DMS53 treated with DMSO at 0.1 percent for 48 hours (cell line): ENCODE results near the gene HBM.
"Not testable (repeated sequence)": the region's sequence is repeated elsewhere in the genome, so short reads cannot be mapped to it uniquely, and the experiment has no call there.

Source experiments
- DNase-seq: peaks from one replicate; lab custom pipeline; 2025; ENCODE audit not compliant: unreplicated experiment; lab: John Stamatoyannopoulos, UW

HBM gene, protein sequence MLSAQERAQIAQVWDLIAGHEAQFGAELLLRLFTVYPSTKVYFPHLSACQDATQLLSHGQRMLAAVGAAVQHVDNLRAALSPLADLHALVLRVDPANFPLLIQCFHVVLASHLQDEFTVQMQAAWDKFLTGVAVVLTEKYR

DNA sequence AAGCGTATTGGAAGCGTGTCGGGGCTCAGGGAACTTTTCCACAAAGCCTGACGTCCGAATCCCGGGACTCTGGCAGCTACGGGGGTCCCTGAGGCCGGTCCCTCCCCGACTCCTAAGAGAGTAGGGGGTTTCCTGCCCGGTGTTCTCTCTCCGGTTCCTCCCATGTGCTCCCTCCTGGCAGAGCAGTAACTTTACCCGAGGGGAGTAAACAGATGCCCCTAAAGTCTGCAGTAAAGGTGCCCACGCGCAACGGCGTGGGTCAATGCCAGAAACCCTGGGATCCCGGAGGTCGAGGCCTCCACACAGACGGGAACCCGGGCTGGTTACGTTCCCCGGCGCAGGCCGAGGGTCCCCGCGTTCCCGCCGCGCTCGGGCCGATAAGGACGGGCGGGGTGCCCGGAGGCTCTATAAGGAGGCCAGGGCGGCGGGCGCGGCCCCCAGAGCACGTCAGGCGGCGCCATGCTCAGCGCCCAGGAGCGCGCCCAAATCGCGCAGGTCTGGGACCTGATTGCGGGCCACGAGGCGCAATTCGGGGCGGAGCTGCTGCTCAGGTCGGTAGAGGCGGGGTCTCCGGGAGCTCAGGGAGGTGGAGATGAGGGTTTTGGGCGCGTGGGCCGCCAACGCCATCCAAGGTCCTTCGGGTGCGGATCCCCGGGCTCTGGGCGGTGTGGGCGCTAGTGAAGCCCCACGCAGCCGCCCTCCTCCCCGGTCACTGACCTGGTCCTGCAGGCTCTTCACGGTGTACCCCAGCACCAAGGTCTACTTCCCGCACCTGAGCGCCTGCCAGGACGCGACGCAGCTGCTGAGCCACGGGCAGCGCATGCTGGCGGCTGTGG, at the start of gene HBM:
TSS of gene HBM (plus strand) at position 440 of the 836 bp plus-strand sequence. CDS start at position 460, 20 bp downstream.
- no peak for DNase-seq

DNA sequence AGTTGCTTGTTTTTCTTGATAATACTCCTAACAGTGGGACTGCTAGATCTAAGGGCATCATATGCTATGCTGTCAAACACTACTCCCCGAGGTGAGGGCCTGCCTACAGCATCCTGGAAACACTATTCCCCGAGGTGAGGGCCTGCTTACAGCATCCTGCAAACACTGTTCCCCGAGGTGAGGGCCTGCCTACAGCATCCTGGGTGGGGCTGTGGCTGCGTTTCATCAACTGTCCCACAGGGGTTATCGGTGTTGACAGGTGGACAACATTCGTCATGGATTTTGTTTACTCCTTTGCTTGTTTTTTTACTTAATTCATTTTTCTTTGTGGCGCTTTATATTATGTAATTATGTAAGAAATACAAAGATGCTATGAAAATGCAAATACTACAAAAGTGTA, 49.8 kb upstream of the HBM start:
- no peak for DNase-seq

DNA sequence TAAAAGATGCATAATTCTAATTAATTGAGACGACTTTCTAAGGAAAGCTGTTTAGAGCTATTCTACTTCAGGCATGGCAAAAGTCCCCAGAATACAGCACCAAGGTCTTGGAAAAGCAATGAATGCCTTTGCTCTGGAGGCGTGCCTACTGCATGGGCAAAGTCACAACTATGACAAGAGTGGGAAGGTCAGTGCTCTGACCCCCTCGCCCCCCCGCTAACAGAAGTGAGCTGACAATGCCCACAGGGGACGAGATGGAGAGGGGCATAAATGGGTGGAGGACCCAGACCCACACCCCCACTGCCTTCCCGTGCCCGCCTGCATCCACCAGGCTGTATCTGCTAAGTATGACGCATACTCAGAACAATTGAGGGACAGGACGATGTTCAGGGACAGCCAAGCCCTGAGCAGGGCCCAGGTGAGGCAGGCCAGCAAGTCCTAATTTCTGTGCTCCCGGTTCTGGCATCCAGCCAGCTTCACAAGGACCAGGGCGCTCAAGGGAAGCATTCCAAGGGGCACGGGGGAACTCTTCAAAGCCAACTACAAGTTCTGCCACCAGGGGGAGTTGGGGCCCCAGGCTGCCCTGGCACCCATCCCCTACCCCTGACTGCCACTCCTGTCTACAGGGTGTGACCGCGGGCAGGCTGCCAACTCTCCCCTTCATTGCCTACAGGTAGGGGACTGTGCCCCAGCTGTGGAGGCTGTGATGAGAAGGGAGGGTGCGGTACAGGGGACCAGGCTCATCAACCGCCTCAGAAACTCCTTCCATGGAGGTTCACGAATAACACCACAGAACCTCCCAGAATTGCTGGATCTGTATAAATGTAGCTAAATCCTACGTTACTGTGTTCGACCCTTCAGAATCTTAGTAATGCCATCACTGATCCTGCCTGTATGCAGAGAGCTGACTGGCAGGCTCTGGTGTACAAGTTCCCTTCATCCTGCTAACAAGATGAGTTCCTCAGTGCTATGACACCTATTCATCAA, 48.1 kb upstream of the HBM start:
- DNase-seq: no peak

DNA sequence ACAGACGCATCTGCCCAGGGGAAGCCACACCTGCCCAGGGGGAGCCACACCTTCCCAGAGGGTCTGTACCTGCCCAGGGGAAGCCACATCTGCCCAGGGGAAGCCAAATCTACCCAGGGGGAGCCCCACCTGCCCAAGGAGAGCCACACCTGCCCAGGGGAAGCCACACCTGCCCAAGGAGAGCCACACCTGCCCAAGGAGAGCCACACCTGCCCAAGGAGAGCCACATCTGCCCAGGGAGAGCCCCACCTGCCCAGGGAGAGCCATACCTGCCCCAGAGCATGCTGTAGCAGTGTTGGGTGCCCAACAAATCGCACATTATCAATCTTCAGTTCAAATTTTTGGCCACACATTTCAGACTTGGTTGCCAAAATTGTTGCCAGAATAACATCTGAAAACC, 46.9 kb upstream of the HBM start:
- DNase-seq: no peak

DNA sequence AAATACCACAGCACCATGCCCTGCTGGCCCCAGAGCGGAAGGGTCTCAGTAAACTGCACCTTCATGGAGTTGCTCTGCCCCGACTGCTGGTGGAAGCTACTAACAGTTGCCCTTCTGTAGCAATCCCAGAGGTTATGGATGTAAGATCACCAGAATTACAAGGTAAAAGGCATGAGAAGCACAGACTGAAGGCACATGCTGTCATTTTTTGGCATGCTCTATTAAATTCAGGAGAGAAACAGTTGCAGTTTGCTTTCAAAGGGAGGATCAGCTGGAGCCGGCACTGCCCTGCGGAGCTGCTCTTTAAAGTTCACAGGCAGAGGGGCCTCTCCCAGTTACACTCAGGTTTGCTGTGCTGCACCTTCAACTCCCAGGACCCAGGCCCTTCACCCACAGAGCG, 46.5 kb upstream of the HBM start:
- no peak for DNase-seq

DNA sequence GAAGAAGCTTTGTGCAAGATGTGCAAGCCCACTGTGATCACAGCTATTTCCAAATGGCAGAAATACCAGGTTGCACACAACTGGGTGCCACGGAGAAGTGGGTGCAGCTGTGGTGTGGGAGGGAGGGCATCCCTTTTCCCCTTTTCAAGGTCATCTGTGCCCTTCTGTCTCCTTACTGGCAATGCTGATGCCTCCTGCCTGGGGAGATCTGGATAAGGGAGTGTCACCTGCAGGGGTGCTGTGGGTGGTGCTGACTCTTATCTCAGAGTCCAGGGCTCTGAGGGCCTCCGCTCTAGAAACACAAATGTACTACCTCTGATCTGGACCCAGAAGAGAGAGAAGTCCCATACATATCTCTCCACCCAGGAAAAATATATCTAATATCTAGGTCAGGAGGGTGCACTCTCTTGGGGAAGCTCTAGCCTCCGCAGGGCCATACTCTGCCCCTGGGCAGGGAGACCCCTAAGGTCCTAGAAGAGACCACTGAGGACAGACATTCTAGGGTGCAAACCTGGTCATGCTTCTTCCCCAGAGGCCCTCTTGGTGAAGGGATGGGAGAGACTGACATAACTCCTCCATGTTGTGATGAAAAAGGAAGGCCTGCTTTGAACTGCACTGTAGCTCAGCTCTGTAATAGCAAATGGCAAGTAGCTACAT, 45.8 kb upstream of the HBM start:
- DNase-seq: no peak

DNA sequence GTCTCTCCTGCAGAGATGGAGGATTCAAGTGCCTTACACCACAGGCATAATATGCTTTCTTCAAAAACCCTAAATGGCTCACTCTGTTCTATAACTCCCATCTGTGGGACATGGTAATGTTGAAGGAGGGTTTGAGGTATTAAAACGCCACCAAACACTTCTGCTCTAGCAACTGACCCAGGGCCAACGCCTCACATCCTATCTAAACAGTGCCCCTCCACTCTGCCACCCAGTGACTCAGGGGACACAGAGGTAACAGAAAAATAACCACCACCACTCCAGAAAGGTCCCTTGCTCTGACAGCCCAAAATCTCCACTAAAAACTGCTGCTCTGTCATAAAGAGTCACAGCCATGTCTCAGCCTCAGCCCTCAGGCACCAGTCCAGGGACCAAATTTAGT, 45.0 kb upstream of the HBM start:
- no peak for DNase-seq

DNA sequence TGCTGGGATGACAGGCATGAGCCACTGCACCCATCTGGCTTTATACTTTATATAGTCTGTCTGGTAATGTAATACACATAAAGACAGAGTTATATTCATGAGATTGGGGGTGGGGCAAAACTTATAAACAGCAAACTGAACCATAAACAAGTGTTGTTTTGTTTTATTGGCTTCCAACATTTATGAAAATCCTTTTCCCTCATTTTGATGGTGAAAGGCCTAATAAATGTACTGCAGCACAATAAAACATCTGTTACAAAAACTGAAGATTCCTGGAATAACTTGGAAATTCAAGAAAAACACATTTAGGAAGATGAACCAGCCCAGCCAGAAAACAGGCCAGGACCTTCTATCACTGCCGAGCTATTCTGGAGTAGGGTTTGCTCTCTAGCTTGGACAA, 43.4 kb upstream of the HBM start:
- DNase-seq: no peak

DNA sequence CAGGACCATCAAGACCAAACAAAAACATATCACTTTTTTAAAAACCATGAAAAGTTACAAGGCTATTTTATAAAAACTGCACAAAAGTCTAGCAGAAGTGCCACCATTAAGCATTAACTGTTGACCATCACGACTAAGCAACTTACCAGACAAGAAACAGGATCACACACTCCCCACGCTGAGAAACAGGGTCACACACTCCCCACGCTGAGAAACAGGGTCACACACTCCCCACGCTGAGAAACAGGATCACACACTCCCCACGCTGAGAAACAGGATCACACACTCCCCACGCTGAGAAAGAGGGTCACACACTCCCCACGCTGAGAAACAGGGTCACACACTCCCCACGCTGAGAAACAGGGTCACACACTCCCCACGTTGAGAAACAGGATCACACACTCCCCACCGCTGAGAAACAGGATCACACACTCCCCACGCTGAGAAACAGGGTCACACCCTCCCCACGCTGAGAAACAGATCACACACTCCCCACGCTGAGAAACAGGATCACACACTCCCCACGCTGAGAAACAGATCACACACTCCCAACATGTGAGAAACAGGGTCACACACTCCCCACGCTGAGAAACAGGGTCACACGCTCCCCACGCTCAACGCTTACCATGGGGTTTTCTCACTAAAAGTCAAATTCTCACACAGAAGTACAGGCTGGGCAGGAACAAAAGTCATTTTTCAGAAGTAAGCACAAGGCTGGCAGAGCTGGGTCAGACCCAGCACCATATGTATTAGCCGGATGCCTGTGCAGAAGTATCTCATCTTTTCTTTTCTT, 42.0 kb upstream of the HBM start:
- DNase-seq: not testable (repeated sequence)

DNA sequence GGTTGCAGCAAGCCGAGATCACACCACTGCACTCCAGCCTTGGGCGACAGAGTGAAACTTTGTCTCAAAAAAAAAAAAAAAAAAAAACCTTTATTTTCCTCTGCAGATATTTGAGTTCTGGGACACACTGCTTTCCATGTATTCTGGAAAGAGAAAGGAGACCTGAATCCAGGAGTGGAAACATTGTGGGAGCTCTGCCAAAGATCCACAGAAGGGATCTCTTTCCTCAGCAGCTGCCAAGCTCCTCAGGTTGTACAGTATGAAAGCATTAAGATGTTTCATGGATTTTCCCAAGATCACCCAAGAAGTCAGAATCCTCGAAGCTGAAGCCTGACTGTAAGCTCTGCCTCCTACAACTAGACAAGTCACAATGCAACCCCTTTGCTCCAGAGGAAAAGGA, 40.8 kb upstream of the HBM start:
- DNase-seq: no peak

DNA sequence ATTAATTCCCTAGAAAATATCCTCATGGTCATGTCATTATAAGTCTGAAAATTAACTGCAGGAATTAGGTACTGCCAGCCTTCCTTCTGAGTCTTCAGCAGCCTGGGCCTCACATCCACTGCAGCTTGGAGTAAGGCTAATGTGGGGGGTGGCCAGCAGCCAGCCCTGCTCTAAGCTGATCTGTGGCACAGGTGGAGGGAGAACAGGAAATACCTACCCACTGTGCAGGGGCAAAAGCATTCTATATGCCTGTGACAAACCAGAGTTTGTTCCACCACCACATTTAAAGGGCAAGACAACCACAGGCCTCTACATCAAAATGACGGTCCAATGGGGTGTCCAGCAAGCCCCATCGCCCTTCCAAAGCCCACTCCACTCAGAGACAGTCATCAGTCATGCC, 36.7 kb upstream of the HBM start:
- no peak for DNase-seq

DNA sequence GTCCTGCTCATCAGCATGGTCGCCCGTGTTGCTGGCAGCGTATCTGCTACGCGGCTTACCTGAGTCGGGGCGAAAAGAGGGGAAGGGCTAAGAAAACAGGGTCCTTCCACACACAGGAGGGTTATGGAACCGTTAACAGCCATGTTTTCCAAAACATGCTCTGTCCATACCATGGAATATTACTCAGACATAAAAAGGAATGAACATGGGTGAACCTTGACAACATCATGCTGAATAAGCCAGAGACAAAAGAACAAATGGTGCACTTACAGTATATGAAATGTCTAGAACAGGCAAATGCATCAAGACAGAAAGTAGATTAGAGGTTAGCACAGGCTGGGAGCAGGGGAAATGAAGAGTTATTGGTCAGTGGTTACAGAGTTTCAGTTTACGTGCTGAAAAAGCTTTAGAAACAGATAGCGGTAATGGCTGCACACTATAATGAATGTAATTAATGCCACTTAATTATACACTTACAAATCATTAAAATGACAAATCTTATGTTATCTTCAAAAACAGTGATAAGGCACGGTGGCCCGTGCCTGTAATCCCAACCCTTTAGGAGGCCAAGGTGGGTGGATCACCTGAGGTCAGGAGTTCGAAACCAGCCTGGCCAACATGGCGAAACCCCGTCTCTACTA, 35.1 kb upstream of the HBM start:
- no peak for DNase-seq

DNA sequence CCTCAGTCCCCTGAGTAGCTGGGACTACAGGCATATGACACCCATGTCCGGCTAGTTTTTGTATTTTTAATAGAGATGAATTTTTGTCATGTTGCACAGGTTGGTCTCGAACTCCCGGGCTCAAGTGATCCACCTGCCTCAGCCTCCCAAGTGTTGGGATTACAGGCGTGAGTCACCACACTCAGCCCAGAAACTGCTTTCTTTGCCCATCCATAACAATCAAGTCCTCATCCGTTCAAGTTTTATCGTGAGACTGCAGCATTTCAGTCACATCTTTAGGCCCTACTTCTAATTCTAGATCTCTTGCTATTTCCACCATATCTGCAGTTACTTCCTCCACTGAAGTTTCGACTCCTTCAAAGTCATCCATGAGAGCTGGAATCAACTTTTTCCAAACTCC, 33.7 kb upstream of the HBM start:
- no peak for DNase-seq

DNA sequence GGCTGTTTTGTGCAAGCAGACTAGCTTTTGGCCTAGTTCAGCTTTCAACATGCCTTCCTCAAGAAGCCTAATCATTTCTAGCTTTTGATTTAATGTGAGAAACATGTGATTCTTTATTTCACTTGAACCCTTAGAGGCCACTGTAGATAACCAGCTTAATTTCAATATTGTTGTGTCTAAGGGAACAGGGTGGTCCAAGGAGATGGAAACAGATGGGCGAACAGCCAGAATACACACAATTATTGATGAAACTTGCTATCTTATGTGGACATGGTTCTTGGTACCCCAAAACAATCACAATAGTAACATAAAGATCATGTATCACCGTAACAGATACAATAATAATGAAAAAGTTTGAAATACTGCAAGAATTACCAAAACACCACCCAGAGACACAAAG, 32.1 kb upstream of the HBM start:
- no peak for DNase-seq

DNA sequence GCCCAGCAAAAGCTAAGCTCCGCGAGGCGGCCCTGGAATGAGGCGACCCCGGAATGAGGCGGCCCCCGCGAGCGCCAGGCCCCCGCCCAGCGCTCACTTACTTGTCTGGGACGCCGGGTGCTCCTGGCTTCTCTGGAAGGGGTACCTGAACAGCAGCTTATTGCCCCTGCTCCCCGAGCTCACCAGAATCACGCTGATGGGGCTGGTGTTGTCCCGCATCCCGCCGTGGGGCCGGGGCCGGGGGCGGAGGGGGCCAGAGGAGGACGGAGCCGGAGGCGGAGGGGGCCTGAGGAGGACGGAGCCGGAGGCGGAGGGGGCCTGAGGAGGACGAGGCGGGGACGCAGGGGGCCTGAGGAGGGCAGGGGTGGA, 27.7 kb upstream of the HBM start:
- DNase-seq: no peak

DNA sequence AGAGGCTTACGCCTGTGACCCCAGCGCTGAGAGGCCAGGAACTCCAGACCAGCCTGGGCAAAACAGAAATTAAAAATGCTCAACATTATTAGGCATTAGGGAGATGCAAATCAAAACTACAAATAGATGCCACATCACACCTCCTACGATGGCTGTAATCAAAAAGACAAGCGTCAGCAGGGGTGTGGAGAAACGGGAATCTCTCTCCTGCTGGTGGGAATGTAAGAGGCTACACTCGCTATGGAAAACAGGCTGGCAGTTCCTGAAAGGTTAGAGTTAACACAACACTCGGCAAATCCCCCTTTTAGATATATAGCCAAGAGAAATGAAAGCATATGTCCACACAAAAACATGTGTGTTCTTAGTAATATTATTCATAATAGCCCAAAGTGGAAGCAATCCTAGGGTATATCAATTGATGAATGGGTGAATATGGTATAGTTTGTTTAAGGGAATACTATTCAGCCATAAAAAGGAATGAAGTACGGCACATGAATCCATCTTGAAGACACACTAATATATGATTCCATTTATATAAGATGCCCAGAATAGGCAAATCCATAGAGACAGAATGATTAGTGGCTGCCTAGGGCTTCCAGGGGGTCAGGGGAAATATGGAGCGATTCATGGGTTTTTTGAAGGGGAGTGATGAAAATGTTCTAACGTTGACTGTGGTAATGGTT, 25.5 kb upstream of the HBM start:
- DNase-seq: no peak

DNA sequence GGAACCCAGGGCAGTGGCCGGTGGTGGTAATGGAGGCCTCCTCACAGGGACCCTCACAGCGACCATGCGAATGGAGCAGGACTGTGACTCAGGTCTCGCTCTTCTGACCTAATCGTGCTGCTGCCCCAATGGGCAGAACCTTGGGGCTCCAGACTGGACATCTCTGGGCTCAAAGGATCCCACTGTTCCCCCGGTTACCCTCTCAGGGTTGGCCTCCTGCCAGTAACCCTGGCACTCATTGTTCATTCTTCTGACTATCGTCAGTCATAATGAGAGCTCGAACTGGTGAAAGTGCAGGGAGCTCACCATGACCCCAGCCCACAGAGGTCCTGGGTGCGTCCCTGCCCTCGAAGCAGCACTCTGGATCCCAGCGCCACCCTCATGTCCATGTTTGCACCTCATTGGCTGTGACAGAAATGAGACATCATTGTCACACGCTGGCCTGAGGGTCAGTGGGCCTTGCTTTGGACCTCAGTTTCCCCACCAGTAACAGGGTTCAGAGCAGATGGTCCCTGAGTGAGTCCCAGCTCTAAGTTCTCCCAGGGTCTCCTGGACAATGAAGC, 23.3 kb upstream of the HBM start:
- DNase-seq: no peak

DNA sequence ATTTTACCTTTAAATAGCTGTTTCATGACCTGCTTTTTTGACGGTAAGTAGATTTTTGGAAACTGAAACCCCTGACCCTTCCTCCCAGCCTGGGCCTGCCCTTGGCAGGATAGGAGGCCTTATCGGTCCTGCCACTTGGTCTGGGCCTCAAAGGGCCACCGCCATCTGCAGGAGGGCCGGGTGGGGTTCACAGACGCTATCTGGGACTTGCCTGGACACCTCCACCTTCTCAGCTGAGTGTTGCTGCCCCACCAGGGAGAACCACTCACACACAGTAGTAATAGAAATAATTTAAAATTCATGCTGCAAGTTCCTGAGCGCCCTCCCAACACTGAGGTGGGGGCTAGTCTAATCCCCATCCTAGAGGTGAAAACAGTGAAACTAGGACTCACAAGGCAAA, 22.7 kb upstream of the HBM start:
- no peak for DNase-seq

DNA sequence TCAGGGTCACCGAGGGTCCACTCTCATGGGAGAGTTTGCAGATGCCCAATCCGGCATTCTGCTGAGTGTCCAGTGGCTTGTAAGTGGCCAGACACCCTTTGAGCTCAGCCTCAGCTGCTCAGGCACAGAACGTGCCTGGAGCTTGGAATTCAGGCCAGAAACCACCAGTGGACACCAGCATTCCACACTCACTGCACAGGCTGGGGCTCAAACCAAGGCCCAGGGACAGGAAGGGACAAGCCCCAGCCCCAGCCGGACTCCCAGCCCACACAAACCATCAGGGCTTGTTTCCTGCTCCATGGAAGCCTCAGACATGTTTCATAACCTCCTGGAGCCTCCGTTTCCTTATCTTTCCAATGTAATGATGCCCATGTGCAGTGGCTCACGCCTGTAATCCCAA, 22.3 kb upstream of the HBM start:
- DNase-seq: no peak
